GM18868 (cell line): ENCODE results near the gene COX7A1.
"Not testable (repeated sequence)": the region's sequence is repeated elsewhere in the genome, so short reads cannot be mapped to it uniquely, and the experiment has no call there.

ENCODE experiments used
- ATAC-seq: cut with Tn5 transposase; IDR thresholded peaks from one replicate; pipeline ENCODE4 v1.9.1; 2021; ENCODE audit warnings: mild to moderate bottlenecking, moderate library complexity; ENCODE audit not compliant: unreplicated experiment

The COX7A1 gene

GRCh38 chr19:36152352-36153091 lies at the start of gene COX7A1:
COX7A1 (minus strand) TSS chr19:36152447; CDS start chr19:36152407, 40 bp downstream.
- no peak for ATAC-seq

- no peak for ATAC-seq
These were observed 49.4 kb upstream of the COX7A1 start for GRCh38 chr19:36201684-36202083.

- ATAC-seq = no peak
These were observed 45.9 kb upstream of the COX7A1 start for GRCh38 chr19:36198119-36198518.

- no peak for ATAC-seq
These were observed 44.0 kb upstream of the COX7A1 start for GRCh38 chr19:36196249-36196648.

GRCh38 chr19:36186722-36187121 lies 34.5 kb upstream of the COX7A1 start:
- not testable (repeated sequence) for ATAC-seq

GRCh38 chr19:36183245-36183628 lies 31.0 kb upstream of the COX7A1 start:
- ATAC-seq = no peak

- ATAC-seq = no peak
These were observed 30.5 kb upstream of the COX7A1 start for GRCh38 chr19:36182612-36183244.

- not testable (repeated sequence) for ATAC-seq
These were observed 26.8 kb upstream of the COX7A1 start for GRCh38 chr19:36179077-36179476.

GRCh38 chr19:36173846-36174245 lies 21.6 kb upstream of the COX7A1 start:
- ATAC-seq = not testable (repeated sequence)

- no peak for ATAC-seq
These were observed 20.6 kb upstream of the COX7A1 start for GRCh38 chr19:36172852-36173251.

GRCh38 chr19:36169084-36169760 lies 17.0 kb upstream of the COX7A1 start:
- no peak for ATAC-seq

GRCh38 chr19:36163813-36164212 lies 11.6 kb upstream of the COX7A1 start:
- no peak for ATAC-seq

- no peak for ATAC-seq
These were observed 8.8 kb upstream of the COX7A1 start for GRCh38 chr19:36160821-36161596.

GRCh38 chr19:36153126-36153525 lies 879 bp upstream of the COX7A1 start:
- no peak for ATAC-seq

- ATAC-seq = no peak
These were observed 262 bp downstream of the COX7A1 start for GRCh38 chr19:36152019-36152351.

GRCh38 chr19:36151144-36152018 lies 866 bp downstream of the COX7A1 start:
- ATAC-seq = no peak

GRCh38 chr19:36150586-36150985 lies 1.7 kb downstream of the COX7A1 start:
- ATAC-seq = no peak

- ATAC-seq = no peak
These were observed 2.4 kb downstream of the COX7A1 start for GRCh38 chr19:36149673-36150406.

GRCh38 chr19:36144624-36145023 lies 7.6 kb downstream of the COX7A1 start:
- no peak for ATAC-seq

- ATAC-seq = no peak
These were observed 9.8 kb downstream of the COX7A1 start for GRCh38 chr19:36142496-36142895.
